Measurements from ENCODE around the gene HVCN1. TPM values are rescaled to one million over a fixed set of nuclear protein-coding genes. Genes with fewer than 3 reads are reported as not detected.

The HVCN1 gene
- total and polyA plus RNA-seq, 2 of the 8 experiments (the other 6 are each of a cell fraction or from before 2014, with no cell fraction given) = 5.8 to 11.2 TPM

DNA sequence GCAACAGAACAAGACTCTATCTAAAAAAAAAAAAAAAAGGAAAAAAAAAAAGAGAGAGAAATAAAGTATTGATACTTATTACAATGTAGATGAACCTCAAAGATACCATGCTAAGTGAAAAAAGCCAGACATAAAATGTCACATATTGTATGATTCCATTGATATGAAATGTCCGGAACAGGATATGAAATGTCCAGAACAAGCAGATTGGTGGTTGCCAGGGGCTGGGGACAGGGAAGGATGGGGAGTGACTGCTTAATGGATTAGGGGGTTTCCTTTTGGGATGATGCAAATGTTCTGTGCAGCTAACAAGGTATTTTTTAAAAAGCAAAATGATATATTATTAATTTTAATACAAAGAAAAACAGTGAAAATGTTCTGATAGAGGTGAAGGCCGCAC is 5.0 kb downstream of the HVCN1 start:
- no peaks in the 10 kb centered on the region for H3K79me1 ChIP-seq (ENCODE audit: low read depth, low read length)
- no peak overlapping the region for H4K91ac ChIP-seq (replicated peaks; ENCODE audit: insufficient read length, low read length)
- no peak overlapping the region for H3K4me3 ChIP-seq (ENCODE audit: extremely low read depth in 1 of 4, insufficient read depth in 2 of 4, low read depth in 3 of 4, low read length in 4 of 4)
- H2BK15ac ChIP-seq (ENCODE audit: low read length) = no peak overlapping the region
- POLR2A ChIA-PET (ENCODE audit: partially characterized antibody) = interaction anchor here (1.3 kb wide), 1 partner anchor 10 kb away, joined by 3 read pairs; no protein-coding TSS in a partner anchor
- H3K79me2 ChIP-seq (ENCODE audit: control insufficient read depth in 1 of 2, insufficient read depth in 2 of 2, low read length in 2 of 2) = no peaks in the 10 kb centered on the region
- 95% methylated on average over 2 of the region's 2 CpGs; no CpG with 5 or more reads in 1 of the 2 experiments for WGBS, 2 experiments (ENCODE audit: extremely low coverage in 1 of 2, insufficient coverage in 1 of 2, insufficient read length in 1 of 2, insufficient replicate concordance in 2 of 2, low coverage in 1 of 2, low lambda C conversion rate in 2 of 2, missing lambda C conversion rate in 1 of 2)
- peaks cover 2% of the 10 kb centered on the region for H3K23me2 ChIP-seq (ENCODE audit: low read depth, low read length)
- H3K56ac ChIP-seq (replicated peaks; ENCODE audit: insufficient read length, low read depth, low read length) = no peak overlapping the region
- H2BK12ac ChIP-seq (ENCODE audit: low read depth, low read length) = no peak overlapping the region
- no peak overlapping the region for H2BK5ac ChIP-seq (ENCODE audit: low read depth, low read length)
- no peaks in the 10 kb centered on the region for H3K36me3 ChIP-seq (ENCODE audit: control insufficient read depth in 2 of 4, insufficient read depth in 4 of 4, low read length in 3 of 4)
- no peak overlapping the region for H3K18ac ChIP-seq (ENCODE audit: extremely low read depth, low read length)
- FAIRE-seq (no peak), DNase-seq (ENCODE audit: low read depth in 1 of 2, low spot score in 2 of 2) (no peak)
- H2BK20ac ChIP-seq (ENCODE audit: low read length) = no peak overlapping the region
- no peak overlapping the region for H3K4ac ChIP-seq (replicated peaks; ENCODE audit: insufficient read length, low read depth, low read length)
- no peaks in the 10 kb centered on the region for H4K20me1 ChIP-seq (replicated peaks in 1 of 2; ENCODE audit: control insufficient read depth in 1 of 2, insufficient read depth in 2 of 2, low read length in 2 of 2)
- no peak overlapping the region for H2AK5ac ChIP-seq (ENCODE audit: low read depth, low read length)
- peaks cover 0 to 13% (median 9%) of the 10 kb centered on the region in 4 experiments; a peak in 5 of 7 replicates for H3K27me3 ChIP-seq (replicated peaks in 1 of 4; ENCODE audit: control insufficient read depth in 3 of 4, extremely low read depth in 1 of 4, insufficient read depth in 3 of 4, low read length in 3 of 4)
- CTCF ChIA-PET (ENCODE audit: partially characterized antibody) = no interaction called here
- H2AFZ ChIP-seq (ENCODE audit: low read length) = no peak overlapping the region
- no peak overlapping the region for H3K9ac ChIP-seq (replicated peaks in 1 of 4; ENCODE audit: extremely low read depth in 1 of 4, low read depth in 3 of 4, low read length in 3 of 4)
- H2BK120ac ChIP-seq (replicated peaks; ENCODE audit: low read depth, low read length) = no peak overlapping the region
- no peak overlapping the region for H3K27ac ChIP-seq (ENCODE audit: low read depth, low read length)
- H3K9me3 ChIP-seq (ENCODE audit: insufficient read depth in 2 of 2, low read depth in 1 of 2, low read length in 1 of 2) = no peaks in the 10 kb centered on the region
- H3K23ac ChIP-seq (ENCODE audit: insufficient read length) = no peak overlapping the region
- no peak overlapping the region for H4K8ac ChIP-seq (ENCODE audit: extremely low read depth, insufficient read depth, low read length)
- no peak overlapping the region for H3K14ac ChIP-seq (ENCODE audit: insufficient read length)
- no peak overlapping the region for H3K4me2 ChIP-seq (ENCODE audit: insufficient read depth in 1 of 2, low read depth in 2 of 2, low read length in 2 of 2)
- no peak overlapping the region for H4K5ac ChIP-seq (ENCODE audit: insufficient read length, low read depth, low read length)
- peaks cover 0 to 2% (median 0%) of the 10 kb centered on the region in 4 experiments; a peak in 2 of 7 replicates for H3K4me1 ChIP-seq (replicated peaks in 1 of 4; ENCODE audit: control insufficient read depth in 3 of 4, insufficient read depth in 4 of 4, low read length in 3 of 4)
- TF ChIP-seq FOSL1 (IDR thresholded peaks at IDR 0.05; ENCODE audit: insufficient read depth, low read depth, low read length) = no peak
- no peak for TF ChIP-seq SIRT6 (IDR thresholded peaks at IDR 0.05; ENCODE audit: low read length)
- no peak for TF ChIP-seq SIN3A (conservative IDR thresholded peaks at IDR 0.05 in 1 of 2, IDR thresholded peaks at IDR 0.05 in 1 of 2; ENCODE audit: low read depth in 1 of 2, low read length in 2 of 2)
- TF ChIP-seq CTBP2 (IDR thresholded peaks at IDR 0.05; ENCODE audit: borderline replicate concordance, insufficient read depth, insufficient read length, low read length) = no peak
- no peak for TF ChIP-seq POLR2A (IDR thresholded peaks at IDR 0.05; ENCODE audit: control extremely low read depth in 1 of 2, low read depth in 2 of 2, low read length in 2 of 2)
- TF ChIP-seq TBP (IDR thresholded peaks at IDR 0.05; ENCODE audit: low read depth, low read length) = no peak
- TF ChIP-seq EZH2 (IDR thresholded peaks at IDR 0.05; ENCODE audit: low read depth, low read length, severe bottlenecking) = no peak
- no peak for TF ChIP-seq CBX8 (IDR thresholded peaks at IDR 0.05; ENCODE audit: borderline replicate concordance, low read depth, low read length)
- TF ChIP-seq JUN (IDR thresholded peaks at IDR 0.05; ENCODE audit: low read depth, low read length) = no peak
- TF ChIP-seq SUZ12 (IDR thresholded peaks at IDR 0.05; ENCODE audit: low read length) = no peak
- TF ChIP-seq RXRA (IDR thresholded peaks at IDR 0.05; ENCODE audit: insufficient read depth, low read depth, low read length) = no peak
- TF ChIP-seq ASH2L (IDR thresholded peaks at IDR 0.05; ENCODE audit: low read length) = no peak
- no peak for TF ChIP-seq NANOG (IDR thresholded peaks at IDR 0.05; ENCODE audit: insufficient read depth, low read depth, low read length, poor library complexity, severe bottlenecking)
- TF ChIP-seq HDAC6 (IDR thresholded peaks at IDR 0.05; ENCODE audit: low read depth, low read length) = no peak
- TF ChIP-seq CBX5 (IDR thresholded peaks at IDR 0.05; ENCODE audit: low read depth, low read length) = no peak

Measured in H1 (cell line).